ENCODE data around the gene SLC10A7. TPM values are rescaled to one million over a fixed set of nuclear protein-coding genes. Genes with fewer than 3 reads are reported as not detected.
A peak's percentile ranks its signal among the peaks of the same experiment; 100 is the strongest.

Gene SLC10A7
- total RNA-seq, 1 experiment from 2014 or later = 37.1 TPM

DNA sequence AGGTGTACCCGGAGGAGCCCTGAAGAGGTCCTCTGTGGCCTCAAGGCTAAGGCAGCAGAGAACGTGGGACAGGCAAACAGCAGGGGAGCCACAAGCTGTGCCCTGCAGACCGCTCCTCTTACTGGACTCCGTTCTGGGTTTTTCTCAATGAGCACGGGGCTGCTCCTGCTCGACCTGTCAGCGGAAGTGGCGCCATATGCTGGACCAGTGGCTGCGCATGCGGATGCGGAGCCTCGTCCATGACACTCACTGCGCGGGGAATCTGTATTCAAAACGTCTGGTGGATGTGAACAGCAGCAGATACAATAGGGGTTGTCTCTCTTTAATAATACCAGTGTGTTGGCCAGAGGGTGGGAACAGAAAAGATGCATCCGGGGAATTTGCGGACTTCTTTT lies 277.9 kb downstream of the SLC10A7 start:
- no peaks in the 10 kb centered on the region for H3K36me3 ChIP-seq (ENCODE audit: insufficient read depth, low read length, poor library complexity, severe bottlenecking)
- ChIA-PET CTCF (no interaction called here), POLR2A (ENCODE audit: low non-redundant PET) (no interaction called here)
- H3K9me3 ChIP-seq (ENCODE audit: low read depth, low read length, poor library complexity, severe bottlenecking) = no peaks in the 10 kb centered on the region
- no peaks in the 10 kb centered on the region for H3K27me3 ChIP-seq (replicated peaks; ENCODE audit: insufficient read depth, low read depth, low read length, poor library complexity)
- H3K4me1 ChIP-seq (ENCODE audit: insufficient read depth, low read length, poor library complexity, severe bottlenecking) = peaks cover 14% of the 10 kb centered on the region
- H3K4me3 ChIP-seq (ENCODE audit: low read depth, low read length, poor library complexity, severe bottlenecking) = no peak overlapping the region
- DNase-seq (ENCODE audit: low spot score) = no peak
- intact Hi-C loops (cut with micrococcal nuclease; ENCODE audit: unreplicated experiment) = loop anchor here (2.0 kb wide), 1 partner anchor 673 kb away; no protein-coding TSS in a partner anchor
- no TSS peak for BruUV-seq (replicated peaks)
- TF ChIP-seq, protein P1, sequence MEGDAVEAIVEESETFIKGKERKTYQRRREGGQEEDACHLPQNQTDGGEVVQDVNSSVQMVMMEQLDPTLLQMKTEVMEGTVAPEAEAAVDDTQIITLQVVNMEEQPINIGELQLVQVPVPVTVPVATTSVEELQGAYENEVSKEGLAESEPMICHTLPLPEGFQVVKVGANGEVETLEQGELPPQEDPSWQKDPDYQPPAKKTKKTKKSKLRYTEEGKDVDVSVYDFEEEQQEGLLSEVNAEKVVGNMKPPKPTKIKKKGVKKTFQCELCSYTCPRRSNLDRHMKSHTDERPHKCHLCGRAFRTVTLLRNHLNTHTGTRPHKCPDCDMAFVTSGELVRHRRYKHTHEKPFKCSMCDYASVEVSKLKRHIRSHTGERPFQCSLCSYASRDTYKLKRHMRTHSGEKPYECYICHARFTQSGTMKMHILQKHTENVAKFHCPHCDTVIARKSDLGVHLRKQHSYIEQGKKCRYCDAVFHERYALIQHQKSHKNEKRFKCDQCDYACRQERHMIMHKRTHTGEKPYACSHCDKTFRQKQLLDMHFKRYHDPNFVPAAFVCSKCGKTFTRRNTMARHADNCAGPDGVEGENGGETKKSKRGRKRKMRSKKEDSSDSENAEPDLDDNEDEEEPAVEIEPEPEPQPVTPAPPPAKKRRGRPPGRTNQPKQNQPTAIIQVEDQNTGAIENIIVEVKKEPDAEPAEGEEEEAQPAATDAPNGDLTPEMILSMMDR (conservative IDR thresholded peaks at IDR 0.05; ENCODE audit: low read depth, low read length) = no peak
- no peak for TF ChIP-seq EZH2 (IDR thresholded peaks at IDR 0.05; ENCODE audit: borderline replicate concordance, low read depth, low read length, poor library complexity, severe bottlenecking)
- no peak overlapping the region for H3K27ac ChIP-seq (ENCODE audit: low read depth, low read length, poor library complexity, severe bottlenecking)

DNA sequence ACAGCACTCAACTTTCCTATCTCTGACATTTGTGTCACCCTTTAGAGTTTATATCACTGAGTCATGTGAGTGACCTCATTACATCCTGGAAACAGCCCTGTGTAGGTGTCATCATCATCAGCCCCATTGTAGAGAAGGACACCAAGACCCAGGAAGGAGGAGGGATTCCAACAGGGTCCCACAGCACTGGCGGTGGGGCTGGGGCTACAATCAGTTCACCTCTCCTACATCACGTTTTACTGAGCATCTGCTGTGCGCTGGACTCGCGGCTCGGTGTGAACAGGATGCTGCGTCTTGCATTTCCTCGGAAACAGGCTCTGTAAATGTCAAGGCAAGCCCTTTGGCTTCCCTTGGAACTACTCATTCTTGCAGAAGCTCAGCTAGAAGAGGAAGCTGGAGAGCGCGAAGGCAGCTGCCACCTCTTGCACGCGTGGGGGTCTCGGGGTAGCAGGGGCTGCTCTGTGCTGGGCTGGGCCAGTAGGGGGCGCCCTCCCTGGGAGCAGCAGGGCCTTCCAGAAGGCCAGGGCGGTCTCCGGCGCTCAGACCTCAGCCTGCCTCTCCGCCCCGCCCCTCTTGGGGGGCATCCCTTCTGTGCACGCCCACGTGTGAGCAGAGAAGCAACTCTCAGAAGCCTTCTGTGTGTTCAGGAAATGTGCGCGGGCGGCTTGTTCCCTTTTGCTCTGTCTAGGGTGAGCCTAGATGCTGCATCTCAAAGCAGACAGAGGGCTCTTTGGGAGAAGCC lies 278.4 kb downstream of the SLC10A7 start:
- TF ChIP-seq EZH2 (IDR thresholded peaks at IDR 0.05; ENCODE audit: borderline replicate concordance, low read depth, low read length, poor library complexity, severe bottlenecking) = no peak
- TF ChIP-seq, protein P1 (conservative IDR thresholded peaks at IDR 0.05; ENCODE audit: low read depth, low read length) = peak; percentile 70
- H3K36me3 ChIP-seq (ENCODE audit: insufficient read depth, low read length, poor library complexity, severe bottlenecking) = no peaks in the 10 kb centered on the region
- H3K9me3 ChIP-seq (ENCODE audit: low read depth, low read length, poor library complexity, severe bottlenecking) = no peaks in the 10 kb centered on the region
- no TSS peak for BruUV-seq (replicated peaks)
- no peak overlapping the region for H3K4me3 ChIP-seq (ENCODE audit: low read depth, low read length, poor library complexity, severe bottlenecking)
- H3K27me3 ChIP-seq (replicated peaks; ENCODE audit: insufficient read depth, low read depth, low read length, poor library complexity) = no peaks in the 10 kb centered on the region
- H3K27ac ChIP-seq (ENCODE audit: low read depth, low read length, poor library complexity, severe bottlenecking) = no peak overlapping the region
- peaks cover 14% of the 10 kb centered on the region for H3K4me1 ChIP-seq (ENCODE audit: insufficient read depth, low read length, poor library complexity, severe bottlenecking)
- DNase-seq (ENCODE audit: low spot score) = peak; percentile 45
- ChIA-PET CTCF (no interaction called here), POLR2A (ENCODE audit: low non-redundant PET) (no interaction called here)
- intact Hi-C loops (cut with micrococcal nuclease; ENCODE audit: unreplicated experiment) = loop anchor here (2.0 kb wide), 1 partner anchor 673 kb away; no protein-coding TSS in a partner anchor

GRCh38 chr4:146238107-146238506 lies 283.6 kb downstream of the SLC10A7 start:
- peaks cover 14% of the 10 kb centered on the region for H3K4me1 ChIP-seq (ENCODE audit: insufficient read depth, low read length, poor library complexity, severe bottlenecking)
- BruUV-seq (replicated peaks) = no TSS peak
- ChIA-PET POLR2A (ENCODE audit: low non-redundant PET) (no interaction called here), CTCF (no interaction called here)
- H3K27ac ChIP-seq (ENCODE audit: low read depth, low read length, poor library complexity, severe bottlenecking) = no peak overlapping the region
- H3K27me3 ChIP-seq (replicated peaks; ENCODE audit: insufficient read depth, low read depth, low read length, poor library complexity) = no peaks in the 10 kb centered on the region
- no peaks in the 10 kb centered on the region for H3K9me3 ChIP-seq (ENCODE audit: low read depth, low read length, poor library complexity, severe bottlenecking)
- no peaks in the 10 kb centered on the region for H3K36me3 ChIP-seq (ENCODE audit: insufficient read depth, low read length, poor library complexity, severe bottlenecking)
- intact Hi-C loops (cut with micrococcal nuclease; ENCODE audit: unreplicated experiment) = no loop called here
- no peak overlapping the region for H3K4me3 ChIP-seq (ENCODE audit: low read depth, low read length, poor library complexity, severe bottlenecking)
- TF ChIP-seq EZH2 (IDR thresholded peaks at IDR 0.05; ENCODE audit: borderline replicate concordance, low read depth, low read length, poor library complexity, severe bottlenecking) = no peak
- TF ChIP-seq, protein P1 (conservative IDR thresholded peaks at IDR 0.05; ENCODE audit: low read depth, low read length) = no peak
- no peak for DNase-seq (ENCODE audit: low spot score)
